ENCODE measurements around the gene FKBP15.

GRCh38 chr9:113247640-113248039, 26.6 kb upstream of the FKBP15 start:
- TF ChIP-seq MAX (IDR thresholded peaks at IDR 0.05; ENCODE audit: low read depth) (no peak), CTCF (IDR thresholded peaks at IDR 0.05) (no peak), RFX5 (IDR thresholded peaks at IDR 0.05; ENCODE audit: low read length) (no peak), EP300 (IDR thresholded peaks at IDR 0.05; ENCODE audit: borderline replicate concordance in 1 of 2, low read depth in 1 of 2, low read length in 1 of 2) (no peak), TCF12 (IDR thresholded peaks at IDR 0.05) (no peak), SIN3A (IDR thresholded peaks at IDR 0.05; ENCODE audit: borderline replicate concordance, low read depth, low read length) (no peak)

Data from SK-N-SH (cell line).